ENCODE data around the gene COL21A1.

COL21A1 gene

GRCh38 chr6:56193846-56194245, 53.5 kb downstream of the COL21A1 start:
- in situ Hi-C loops (cut with HindIII; ENCODE audit: low sequenced_read_pairs), result no loop called here

DNA sequence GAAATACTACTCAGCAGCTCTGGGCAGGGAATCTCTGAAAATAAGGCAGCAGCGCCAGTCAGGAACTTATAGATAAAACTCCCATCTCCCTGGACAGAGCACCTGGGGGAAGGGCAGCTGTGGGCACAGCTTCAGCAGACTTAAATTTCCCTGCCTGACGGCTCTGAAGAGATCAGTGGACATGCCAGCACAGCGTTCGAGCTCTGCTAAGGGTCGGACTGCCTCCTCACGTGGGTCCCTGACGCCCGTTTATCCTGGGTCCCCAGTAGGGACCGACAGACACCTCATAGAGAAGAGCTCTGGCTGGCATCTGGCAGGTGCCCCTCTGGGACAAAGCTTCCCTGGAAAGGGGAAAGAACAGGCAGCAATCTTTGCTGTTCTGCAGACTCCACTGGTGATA, 59.0 kb downstream of the COL21A1 start:
- in situ Hi-C loops (cut with HindIII; ENCODE audit: low sequenced_read_pairs), result no loop called here

DNA sequence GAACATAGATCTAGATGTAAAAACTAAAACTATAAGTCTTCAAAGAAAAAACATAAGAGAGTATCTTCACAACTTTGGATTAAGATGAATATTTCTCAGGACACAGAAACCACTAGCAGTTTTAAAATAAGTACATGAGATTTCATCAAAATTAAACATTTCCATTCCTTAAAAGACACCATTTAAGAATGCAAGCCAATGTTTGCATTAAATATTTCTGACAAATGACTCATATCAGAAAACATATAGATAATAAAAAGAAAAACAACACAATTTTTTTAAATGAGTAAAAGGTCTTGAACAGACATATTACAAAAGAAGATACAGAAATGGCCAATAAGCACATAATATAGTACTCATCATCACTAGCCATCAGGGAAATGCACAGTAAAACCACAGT, 59.7 kb downstream of the COL21A1 start:
- in situ Hi-C loops (cut with HindIII; ENCODE audit: low sequenced_read_pairs), result no loop called here

- in situ Hi-C loops (cut with HindIII; ENCODE audit: low sequenced_read_pairs), result loop anchor here (10.0 kb wide), 1 partner anchor 132 kb away; no protein-coding TSS in a partner anchor
These were observed 70.6 kb downstream of the COL21A1 start for GRCh38 chr6:56176741-56177140.

DNA sequence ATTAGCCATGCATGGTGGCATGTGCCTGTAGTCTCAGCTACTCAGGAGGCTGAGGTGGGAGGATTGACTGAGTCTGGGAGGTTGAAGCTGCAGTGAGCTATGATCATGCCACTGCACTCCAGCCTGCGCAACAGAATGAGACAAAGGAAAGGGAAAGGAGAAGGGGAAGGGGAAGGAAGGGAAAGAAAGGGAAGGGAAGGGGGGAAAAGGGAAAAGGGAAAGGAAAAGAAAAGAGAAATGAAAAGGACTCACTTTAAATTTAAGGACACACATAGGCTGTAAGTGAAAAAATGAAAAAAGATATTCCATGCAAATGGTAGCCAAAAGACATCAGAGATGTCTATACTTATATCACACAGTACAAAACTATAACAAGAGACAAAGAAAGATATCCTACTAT, 74.2 kb downstream of the COL21A1 start:
- in situ Hi-C loops (cut with HindIII; ENCODE audit: low sequenced_read_pairs), result loop anchor here (10.0 kb wide), 1 partner anchor 128 kb away; no protein-coding TSS in a partner anchor

DNA sequence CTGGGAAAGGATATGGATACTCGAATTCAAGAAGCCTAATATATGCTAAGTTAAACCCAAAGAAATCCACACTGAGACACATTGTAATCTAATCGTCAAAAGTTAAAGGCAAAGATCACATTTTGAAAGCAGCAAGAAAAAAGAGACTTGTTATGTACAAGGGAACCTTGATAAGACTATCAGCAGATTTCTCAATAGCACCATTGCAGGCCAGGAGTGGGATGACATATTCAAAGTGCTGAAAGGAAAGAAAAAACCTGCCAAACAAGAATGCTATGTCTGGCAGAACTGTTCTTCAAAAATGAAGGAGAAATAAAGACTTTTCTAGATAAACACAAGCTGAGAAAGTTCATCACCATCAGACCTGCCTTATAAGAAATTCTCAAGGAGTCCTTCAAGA, 75.2 kb downstream of the COL21A1 start:
- in situ Hi-C loops (cut with HindIII; ENCODE audit: low sequenced_read_pairs), result loop anchor here (10.0 kb wide), 1 partner anchor 127 kb away; no protein-coding TSS in a partner anchor

DNA sequence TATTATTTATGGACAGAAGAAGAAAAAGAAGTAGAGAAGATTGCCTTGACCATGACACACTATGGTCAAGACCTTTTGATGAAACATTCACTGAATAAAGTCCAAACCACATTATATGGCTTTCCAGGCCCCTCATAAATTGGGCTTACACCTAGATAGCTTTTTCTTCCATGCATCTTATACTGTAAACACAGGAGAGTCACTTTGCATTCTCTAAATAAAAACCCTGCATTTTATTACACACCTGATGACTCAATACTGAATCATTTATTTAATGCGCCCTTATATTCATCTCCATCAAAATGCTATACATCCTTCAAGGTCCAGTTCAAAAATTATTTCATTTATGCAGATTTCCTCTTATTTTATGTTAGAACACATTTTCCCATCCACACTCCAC, 78.0 kb downstream of the COL21A1 start:
- in situ Hi-C loops (cut with HindIII; ENCODE audit: low sequenced_read_pairs), result no loop called here

GRCh38 chr6:56168596-56168995, 78.8 kb downstream of the COL21A1 start:
- in situ Hi-C loops (cut with HindIII; ENCODE audit: low sequenced_read_pairs), result no loop called here

- in situ Hi-C loops (cut with HindIII; ENCODE audit: low sequenced_read_pairs), result no loop called here
These were observed 85.3 kb downstream of the COL21A1 start for GRCh38 chr6:56162081-56162480.

DNA sequence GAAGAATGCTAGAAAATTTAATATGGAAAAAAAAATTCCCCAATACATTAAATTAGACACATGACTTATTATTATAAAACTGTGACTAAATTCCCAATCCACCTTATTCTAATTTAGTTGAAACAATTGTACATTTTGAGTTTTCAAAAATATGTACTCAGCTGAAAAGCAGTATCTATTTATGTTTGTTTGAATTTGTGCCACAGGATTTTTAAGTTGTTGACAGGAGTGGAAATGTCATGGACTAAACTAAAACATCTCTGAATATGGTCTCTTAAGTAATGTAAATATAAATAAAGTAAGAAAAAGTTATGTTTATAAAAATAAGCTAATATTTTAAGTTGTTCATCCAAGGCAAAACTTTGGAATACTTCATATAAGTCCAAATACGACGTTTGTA, 86.9 kb downstream of the COL21A1 start:
- in situ Hi-C loops (cut with HindIII; ENCODE audit: low sequenced_read_pairs), result no loop called here

- in situ Hi-C loops (cut with HindIII; ENCODE audit: low sequenced_read_pairs), result no loop called here
These were observed 88.8 kb downstream of the COL21A1 start for GRCh38 chr6:56158571-56158970.

GRCh38 chr6:56156643-56157042, 90.7 kb downstream of the COL21A1 start:
- in situ Hi-C loops (cut with HindIII; ENCODE audit: low sequenced_read_pairs), result no loop called here

GRCh38 chr6:56155634-56156141, 91.7 kb downstream of the COL21A1 start:
- in situ Hi-C loops (cut with HindIII; ENCODE audit: low sequenced_read_pairs), result no loop called here

GRCh38 chr6:56154076-56154475, 93.3 kb downstream of the COL21A1 start:
- in situ Hi-C loops (cut with HindIII; ENCODE audit: low sequenced_read_pairs), result no loop called here

DNA sequence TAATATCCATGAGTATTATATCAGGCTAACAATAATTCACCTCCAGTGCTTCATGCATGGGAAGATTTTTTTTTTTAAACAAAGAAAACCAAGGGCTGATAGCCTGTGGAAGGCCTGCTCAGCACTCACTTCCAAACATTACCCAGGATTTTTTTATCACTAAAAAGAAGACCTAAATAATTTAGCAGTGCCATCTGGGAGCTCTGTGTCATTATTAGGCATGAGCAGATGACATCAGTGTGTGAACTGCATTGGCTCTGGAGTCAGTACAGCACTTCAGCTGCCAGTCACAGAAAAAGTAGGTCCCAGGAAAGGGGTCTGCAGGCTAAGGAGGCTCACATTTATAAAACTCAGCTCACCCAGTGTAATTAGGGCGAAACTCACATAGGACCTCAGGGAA, 94.8 kb downstream of the COL21A1 start:
- in situ Hi-C loops (cut with HindIII; ENCODE audit: low sequenced_read_pairs), result no loop called here

DNA sequence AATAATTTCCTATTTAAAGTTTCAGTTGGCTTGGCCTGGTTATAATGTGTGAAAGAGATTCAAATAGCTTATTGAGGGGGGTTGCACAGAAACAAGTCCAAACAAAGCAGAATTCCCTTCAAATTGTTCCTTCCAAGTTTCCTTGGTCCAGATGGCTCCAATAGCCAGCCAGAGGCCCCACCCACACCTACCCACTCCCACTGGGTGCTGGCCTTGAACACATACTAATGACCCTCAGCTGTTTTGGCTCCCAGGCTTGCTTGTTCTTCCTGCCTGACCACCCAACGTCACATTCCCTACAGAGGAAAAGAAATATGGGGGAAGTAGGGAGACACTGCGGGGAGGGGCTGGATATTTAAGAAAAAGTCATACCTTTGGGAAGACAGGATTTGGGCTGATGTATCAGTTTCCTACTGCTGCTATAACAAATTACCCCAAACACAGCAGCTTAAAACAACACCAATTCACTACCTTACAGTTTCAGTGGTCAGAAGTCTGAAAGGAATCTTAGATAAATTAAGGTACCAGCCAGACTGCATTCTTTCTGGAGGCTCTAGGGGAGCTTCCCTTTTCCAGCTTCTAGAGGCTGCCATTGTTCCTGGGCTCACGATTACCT, 95.7 kb downstream of the COL21A1 start:
- in situ Hi-C loops (cut with HindIII; ENCODE audit: low sequenced_read_pairs), result no loop called here

DNA sequence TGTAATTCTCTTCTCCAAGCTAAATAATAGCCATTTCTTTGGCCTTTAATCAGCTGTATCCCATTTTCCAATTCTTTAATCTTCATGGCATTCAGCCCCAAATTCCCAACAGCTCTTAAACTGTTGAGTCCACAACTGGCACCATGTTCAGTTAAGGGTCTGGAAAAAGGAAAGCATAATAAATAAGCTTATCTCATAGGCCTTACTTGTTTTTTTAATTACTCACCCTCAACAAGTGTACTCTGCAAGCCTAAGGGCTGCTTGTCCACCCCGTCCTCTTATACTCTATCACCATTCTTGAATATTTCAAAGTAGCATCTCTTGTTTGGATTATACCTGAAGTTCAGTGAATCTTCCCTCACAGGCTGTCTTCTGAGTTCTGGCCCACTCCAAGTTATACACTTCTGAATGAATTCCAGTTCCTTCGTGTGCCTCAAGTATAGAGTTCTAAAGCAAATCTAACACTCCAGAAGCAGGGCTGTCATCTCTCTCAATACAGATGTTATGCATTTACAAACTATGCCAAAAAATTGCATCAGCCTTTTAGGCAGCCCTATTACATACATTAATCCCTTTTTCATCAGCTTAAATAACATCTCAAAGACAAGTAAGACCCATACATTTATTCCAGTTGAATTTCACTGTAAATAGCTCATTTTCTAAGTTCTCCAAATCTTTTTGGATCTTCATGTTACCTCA, 98.7 kb downstream of the COL21A1 start:
- in situ Hi-C loops (cut with HindIII; ENCODE audit: low sequenced_read_pairs), result loop anchor here (5.0 kb wide), 1 partner anchor 176 kb away; no protein-coding TSS in a partner anchor

GRCh38 chr6:56147766-56148165, 99.6 kb downstream of the COL21A1 start:
- in situ Hi-C loops (cut with HindIII; ENCODE audit: low sequenced_read_pairs), result loop anchor here (5.0 kb wide), 1 partner anchor 175 kb away; no protein-coding TSS in a partner anchor

DNA sequence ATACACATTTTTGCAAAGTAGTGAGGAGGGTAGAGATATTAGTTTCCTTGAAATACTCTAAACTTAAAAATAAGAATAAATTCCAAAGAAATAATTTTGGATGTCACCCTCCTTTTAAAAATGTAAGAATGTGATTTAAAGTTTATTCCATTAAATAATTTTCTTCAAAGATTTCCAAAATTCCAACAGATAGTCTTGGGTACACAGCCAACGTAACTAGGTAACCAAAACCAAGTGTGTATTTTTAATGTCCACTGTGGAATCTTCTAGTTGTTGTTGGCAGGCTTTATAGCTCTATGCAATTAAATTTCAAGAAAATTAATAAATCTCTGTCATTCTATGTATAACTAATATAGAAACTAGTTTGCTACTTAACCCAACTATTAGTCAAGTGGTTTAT, 101.3 kb downstream of the COL21A1 start:
- in situ Hi-C loops (cut with HindIII; ENCODE audit: low sequenced_read_pairs), result loop anchor here (5.0 kb wide), 1 partner anchor 174 kb away; no protein-coding TSS in a partner anchor

DNA sequence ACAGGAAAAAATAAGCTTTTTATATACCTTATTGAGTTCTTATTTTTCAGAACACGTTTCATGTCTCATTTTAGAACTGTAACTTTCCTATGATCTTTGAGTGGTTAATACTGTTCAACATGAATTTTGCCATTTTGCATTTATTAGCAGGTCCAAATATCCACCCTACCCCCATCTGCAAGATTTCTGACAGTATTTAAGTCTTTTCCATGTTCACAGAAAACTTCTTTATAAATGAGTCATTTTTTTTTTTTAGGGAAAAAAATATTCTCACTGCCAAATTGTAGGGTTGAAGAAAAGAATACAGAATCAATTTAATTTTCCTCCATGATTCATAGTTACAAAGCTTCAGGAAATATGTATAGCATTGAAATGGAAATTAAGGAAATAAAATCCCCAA, 101.8 kb downstream of the COL21A1 start:
- in situ Hi-C loops (cut with HindIII; ENCODE audit: low sequenced_read_pairs), result loop anchor here (5.0 kb wide), 1 partner anchor 173 kb away; no protein-coding TSS in a partner anchor

DNA sequence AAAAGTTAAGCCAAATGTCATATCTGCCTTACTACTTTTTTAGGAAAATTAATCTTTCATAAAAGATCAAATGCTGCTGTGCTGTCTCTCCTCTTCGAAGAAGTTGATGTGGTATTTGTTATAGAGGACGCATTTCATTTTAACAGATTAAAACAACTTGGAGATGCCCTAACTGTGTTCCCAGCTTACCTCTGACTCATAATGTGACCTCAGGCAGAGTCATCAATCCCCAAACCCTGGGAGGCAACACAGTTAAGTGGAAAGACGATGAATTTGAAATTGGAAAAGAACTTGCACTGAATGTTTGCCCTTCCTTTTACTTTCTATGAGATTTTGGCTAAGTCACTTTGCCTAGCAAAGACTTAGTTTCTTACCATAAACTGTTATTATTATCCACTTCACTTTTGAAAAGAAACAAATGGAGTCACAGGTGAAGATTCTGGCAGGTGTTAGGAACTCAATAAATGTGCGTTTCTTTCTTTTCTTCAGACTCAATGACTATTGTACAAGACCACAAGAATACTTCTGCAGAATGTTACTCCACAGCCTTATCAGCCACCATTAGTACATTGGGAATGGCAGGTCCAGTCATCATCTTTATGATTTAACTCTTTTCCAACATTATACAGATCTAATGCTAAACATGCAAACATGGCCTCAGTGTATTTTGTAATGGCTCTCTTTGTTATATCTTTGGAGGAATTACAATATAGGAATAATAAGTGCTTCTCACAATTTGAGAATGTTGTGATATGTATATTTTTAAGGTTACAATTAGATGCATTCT, 102.6 kb downstream of the COL21A1 start:
- in situ Hi-C loops (cut with HindIII; ENCODE audit: low sequenced_read_pairs), result loop anchor here (5.0 kb wide), 1 partner anchor 172 kb away; no protein-coding TSS in a partner anchor

All from endothelial cell of hepatic sinusoid (primary cell).